Stimulated activated CD8-positive, alpha-beta memory T cell treated with anti-CD3 and anti-CD28 coated beads, Interleukin-12 subunit alpha, Interleukin-12 subunit beta, amount 100 ng/mL, for 24 hours (primary cell): Measurements from ENCODE around the gene PEDS1.
"Not testable (repeated sequence)": the region's sequence is repeated elsewhere in the genome, so short reads cannot be mapped to it uniquely, and the experiment has no call there.

ENCODE experiments used
- DNase-seq: peaks from one replicate; pipeline ENCODE4 v3.0.0-alpha.2; 2020; ENCODE audit errors: extremely low read depth

PEDS1 gene

GRCh38 chr20:50190251-50191064, 36.9 kb upstream of the PEDS1 start, which contains the start of gene CEBPB:
Gene CEBPB, plus strand, starts transcription at chr20:50190830. Its CDS starts 204 bp downstream, at chr20:50191034.
- peak; percentile 55 for DNase-seq

GRCh38 chr20:50189681-50190250, 36.2 kb upstream of the PEDS1 start:
- no peak for DNase-seq

GRCh38 chr20:50188879-50189680, 35.6 kb upstream of the PEDS1 start:
- no peak for DNase-seq

- DNase-seq, result no peak
Measured at GRCh38 chr20:50188287-50188688, 34.8 kb upstream of the PEDS1 start.

DNA sequence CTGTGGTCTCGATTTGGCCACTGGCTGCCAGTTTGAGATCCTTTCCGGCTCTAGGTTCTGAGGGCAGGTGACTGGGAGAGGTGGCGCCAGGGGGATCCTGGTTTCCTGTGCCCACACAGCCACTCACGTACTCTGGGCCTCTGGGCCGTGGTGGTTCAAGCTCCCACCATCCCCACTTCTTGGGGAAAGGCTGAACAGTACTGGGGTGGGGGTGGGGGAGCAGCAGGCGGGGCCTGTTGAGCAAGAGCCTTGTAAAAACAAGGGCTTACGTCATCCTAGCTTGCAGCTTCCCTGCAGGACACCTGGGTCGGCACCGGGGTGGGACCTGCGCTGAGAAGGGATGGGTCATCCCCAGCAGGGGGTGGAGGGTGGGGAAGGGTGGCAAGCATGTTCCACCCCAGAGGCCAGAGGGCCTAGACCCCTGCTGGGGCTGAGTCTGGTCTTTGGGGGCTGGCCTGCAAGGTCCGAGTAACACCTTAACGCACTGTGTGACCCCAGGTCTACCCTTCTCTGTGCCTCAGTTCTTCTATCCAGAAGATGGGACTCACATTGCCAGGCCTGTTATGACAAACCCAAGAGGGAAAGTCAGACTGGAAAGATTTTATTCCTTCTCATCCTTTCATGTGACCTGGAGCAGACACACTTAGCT, 34.0 kb upstream of the PEDS1 start:
- DNase-seq, result no peak

DNA sequence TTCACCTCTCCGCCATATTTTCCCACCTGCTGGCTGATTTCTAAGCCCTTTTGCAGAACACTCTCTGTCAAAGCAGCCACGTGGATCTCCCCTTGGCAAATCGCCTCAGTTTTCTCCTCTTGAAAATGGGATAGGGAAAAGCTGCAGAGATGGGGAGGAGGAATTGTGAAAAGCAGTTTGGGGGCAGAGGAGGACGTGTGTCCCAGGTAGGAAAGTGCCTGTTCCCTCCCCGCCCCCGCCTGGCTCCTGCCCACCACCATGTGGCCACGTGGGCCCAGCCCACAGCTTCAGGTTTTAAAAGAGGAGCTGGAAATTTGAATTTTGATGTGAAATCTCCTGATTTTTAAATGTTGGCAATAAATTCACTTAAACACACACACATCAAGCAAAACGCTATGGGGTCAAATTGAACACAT, 33.5 kb upstream of the PEDS1 start:
- DNase-seq, result no peak

DNA sequence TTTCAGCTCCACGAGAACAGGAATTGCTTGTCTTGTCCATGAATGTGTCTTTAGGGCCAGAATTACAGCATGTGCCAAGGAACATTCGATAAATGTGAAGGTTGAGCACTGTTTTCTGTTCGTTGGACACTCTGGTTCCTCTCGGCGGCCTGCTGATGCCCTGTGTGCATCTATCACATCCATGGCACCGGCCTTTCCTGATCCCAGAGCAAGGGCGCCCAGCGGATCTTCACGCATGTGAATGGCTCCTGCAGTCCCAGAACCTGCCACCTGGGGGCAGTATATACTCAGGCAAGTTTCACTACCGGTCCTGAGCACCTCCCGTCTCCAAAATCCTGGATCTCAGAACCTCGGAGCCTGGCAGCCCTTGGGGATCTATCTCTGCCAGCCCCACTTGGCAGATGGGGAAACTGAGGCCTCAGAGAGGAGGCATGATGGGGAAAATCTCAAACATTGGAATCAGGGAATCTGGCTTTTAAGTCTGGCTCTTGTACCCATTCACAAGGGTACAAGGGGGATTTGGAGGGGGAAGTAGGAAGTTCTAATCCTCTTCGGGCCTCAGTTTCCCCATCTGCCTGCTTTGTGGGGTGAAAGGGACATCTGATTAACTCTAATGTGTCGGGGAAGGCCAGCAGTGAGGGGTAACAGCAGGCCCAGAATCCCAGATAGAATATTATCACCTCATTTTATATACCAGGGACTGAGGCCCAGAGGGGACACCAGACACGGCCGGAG, 32.8 kb upstream of the PEDS1 start:
- peak; percentile 63 for DNase-seq

DNA sequence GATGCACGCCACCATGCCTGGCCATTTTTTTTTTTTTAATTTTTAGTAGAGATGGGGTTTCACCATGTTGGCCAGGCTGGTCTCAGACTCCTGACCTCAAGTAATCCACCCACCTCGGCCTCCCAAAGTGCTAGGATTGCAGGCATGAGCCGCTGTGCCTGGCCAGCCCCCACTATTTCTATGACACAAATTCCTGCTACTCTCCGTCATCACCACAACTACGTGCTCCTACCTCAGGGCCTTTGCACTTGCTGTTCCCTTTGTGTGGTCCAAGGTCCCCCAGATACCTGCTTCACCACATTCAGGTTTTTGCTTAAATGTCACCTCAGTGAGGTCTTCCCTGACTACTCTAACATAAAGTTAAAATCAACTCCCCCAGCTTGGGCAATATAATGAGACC, 31.9 kb upstream of the PEDS1 start:
- DNase-seq, result no peak

GRCh38 chr20:50182346-50182745, 28.8 kb upstream of the PEDS1 start:
- DNase-seq, result no peak

DNA sequence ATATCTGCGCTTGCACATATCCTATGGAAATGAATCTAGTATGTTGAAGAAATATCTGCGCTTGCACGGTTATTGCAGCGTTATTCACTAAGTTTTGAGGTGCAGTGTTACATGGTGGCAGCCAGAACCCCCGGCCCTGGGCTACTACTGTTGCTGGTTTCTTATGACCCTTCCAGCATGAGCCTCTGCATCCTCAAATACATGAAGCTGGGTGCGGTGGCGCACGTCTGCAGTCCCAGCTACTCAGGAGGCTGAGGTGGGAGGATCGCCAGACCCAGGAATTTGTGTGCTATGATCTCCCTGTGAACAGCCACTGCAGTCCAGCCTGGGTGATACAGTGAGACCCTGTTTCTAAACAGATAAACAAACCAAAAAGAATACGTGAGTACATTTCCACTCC, 27.8 kb upstream of the PEDS1 start:
- no peak for DNase-seq

GRCh38 chr20:50178672-50179071, 25.1 kb upstream of the PEDS1 start:
- not testable (repeated sequence) for DNase-seq

DNA sequence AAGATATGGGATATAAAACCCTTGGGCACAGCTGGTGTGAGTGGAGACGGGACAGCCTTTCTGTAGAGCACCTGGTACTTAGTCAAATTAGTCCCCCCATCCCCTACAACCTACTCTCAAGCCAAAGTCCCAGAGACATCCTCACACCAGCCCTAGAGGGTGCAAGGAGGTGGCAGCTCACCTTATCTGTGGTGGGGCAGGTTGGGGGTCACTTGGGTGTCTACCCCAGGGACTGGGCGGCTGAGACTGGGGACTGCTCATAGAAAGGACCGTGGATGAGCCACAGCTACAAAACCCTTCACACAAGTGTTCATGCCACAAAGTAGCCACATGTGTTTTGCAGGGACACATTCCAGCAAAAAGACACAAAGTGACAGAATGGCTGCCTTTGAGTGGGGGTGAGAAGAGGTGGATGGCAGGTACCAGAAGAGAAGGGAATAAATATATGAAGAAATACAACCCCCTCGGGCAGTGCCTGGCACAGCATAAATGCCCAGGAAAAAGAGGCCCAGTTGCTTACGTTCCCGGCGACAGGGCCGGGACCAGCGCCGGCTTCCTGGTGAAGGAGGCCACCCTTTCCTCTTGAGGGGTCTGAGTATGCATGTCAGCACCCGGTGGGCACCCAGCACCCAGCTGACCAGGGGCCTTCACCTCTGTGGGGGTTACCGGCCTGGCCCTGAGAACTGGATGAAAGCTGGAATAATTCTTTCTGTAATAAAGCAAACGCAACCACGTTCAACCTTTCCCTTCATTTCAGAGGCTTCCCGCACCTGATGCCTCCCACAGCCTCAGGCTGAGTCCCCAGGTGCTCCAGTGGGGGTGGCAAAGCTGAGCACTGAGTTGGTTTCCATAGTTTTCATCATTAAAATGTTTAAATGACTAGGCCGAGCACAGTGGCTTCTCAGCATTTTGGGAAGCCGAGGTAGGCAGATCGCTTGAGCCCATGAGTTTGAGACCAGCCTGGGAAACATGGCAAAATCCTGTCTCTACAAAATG, 22.7 kb upstream of the PEDS1 start:
- DNase-seq, result no peak

- DNase-seq, result no peak
Measured at GRCh38 chr20:50174456-50174855, 20.9 kb upstream of the PEDS1 start.

DNA sequence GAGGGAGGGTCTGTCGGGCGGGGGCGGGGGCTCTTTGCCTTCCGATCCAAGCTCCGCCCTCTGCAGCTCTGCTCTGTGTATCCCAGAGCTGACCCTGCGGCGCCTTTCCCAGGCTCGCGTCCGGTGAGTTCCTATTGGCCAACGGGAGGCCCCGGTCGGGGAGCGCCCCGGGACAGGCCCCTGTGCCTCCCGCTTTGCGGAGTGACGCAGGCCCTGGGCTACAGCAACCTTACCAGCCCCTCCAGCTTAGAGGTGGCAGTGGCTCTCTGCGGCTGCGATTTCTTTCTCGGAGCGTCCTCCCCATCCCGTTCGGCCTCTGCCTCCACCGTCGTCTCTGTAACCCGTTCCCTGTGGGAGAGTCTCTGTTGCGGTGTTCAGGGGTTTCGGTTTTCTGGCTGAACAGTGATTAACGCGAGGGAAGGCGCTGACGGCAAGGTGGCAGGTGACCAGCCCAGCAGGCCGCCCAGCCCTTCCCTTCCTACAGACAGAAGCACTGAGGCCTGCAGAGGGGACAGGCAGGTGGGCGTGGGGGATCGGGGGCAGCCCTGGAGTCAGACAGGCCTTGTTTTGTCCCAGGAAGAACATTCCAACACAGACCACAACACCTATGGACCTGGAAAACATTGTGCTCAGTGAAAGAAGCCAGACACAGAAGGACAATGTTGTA, 19.0 kb upstream of the PEDS1 start:
- DNase-seq, result no peak

DNA sequence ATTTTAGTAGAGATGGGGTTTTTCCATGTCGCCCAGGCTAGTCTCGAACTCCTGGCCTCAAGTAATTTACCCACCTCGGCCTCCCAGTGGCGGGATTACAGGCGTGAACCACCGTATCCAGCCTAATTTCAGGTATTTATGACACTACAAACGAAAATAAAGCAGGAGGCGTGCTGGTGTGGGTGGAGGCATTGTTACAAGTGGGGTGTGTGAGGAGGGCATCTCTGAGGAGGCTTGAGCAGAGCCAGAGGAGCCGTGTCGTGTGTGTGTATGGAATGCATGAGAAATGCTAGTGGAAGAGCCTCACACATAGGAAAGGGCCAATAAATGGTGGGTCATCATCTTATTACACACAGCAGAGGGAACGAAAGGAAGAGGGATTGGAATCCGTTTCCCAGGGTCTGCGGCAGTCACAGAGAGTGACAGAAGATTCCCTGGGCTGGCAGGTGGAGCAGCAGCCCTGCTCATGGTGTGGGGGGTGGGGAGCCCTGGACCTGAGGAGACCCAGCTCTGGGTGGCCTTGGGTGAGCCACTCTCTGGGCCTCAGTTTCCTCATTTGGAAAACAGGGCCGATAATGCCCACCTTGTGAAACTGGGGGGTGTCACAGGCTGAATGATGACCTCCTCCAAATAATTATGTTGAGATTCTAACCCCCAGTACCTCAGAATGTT, 17.2 kb upstream of the PEDS1 start:
- DNase-seq, result no peak

- DNase-seq, result peak; percentile 42
Measured at GRCh38 chr20:50169329-50169823, 15.9 kb upstream of the PEDS1 start.

- DNase-seq, result peak; percentile 64
Measured at GRCh38 chr20:50165684-50166554, 12.4 kb upstream of the PEDS1 start.
